HuH-7 (cell line): ENCODE data around the gene OR10G8.

ENCODE experiments used
- DNase-seq: peaks from one replicate; pipeline ENCODE4 v3.0.0; 2011; ENCODE audit warnings: low spot score

The OR10G8 gene

DNA sequence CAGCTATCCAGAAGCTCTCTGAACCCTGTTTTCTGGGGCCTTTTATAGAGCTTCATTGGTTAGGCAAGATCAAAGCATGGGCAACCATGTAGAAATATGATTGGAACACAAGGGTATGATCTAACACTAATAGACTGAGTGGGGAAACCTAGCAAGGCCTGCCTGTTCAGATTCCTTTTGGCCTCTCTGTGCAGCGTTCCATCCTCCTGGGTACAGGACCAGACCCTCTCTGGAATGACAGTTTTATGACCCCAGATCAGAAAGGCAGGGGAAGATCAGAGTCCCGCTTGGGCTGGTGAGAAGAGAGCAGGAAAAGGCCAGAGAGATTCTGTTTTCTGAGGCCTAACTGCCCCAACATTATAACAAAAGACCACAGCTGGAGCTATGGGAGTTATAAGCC, 52.0 kb downstream of the OR10G8 start:
- no peak for DNase-seq

DNA sequence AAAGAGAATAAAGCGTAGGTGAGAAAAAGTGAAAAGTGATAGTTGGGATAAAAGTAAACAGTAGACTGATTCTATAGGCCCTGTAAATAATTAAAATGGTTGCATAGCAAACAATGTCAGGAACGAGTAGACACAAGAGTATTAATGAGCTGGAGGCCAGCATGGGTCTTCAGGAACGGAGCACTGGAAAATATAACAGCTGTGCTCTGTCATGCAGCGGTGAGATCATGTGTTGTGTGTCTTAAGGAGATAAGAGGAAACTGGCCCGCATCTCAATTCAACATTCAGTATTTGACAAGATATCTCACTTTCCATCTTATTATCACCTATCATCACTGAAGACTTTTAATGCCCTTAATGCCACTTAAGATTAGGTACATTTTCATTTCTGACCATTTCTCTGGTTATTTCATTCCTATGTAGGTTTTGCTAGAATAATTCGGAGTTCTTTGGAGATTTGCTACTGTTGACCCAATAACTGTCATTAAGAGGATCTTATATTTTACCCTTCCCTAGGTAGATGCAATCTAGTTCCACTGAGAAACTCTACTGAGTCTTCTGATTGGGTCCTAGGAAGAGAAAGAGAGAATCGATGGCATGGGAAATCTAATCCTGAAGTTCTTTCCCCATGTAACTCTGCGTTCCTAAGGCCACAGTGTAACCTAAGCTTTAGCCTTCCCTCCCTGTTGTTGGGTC, 53.2 kb downstream of the OR10G8 start:
- DNase-seq = no peak
